ENCODE data around the gene MEGF9.
"Not testable (repeated sequence)": the region's sequence is repeated elsewhere in the genome, so short reads cannot be mapped to it uniquely, and the experiment has no call there.

The MEGF9 gene

GRCh38 chr9:120570296-120570695 lies 144.0 kb downstream of the MEGF9 start:
- no peak for DNase-seq

GRCh38 chr9:120569556-120569955 lies 144.7 kb downstream of the MEGF9 start:
- no peak for DNase-seq

- no peak for DNase-seq
Measured at GRCh38 chr9:120568816-120569215, 145.5 kb downstream of the MEGF9 start.

- no peak for DNase-seq
Measured at GRCh38 chr9:120567874-120568273, 146.4 kb downstream of the MEGF9 start.

GRCh38 chr9:120567081-120567480 lies 147.2 kb downstream of the MEGF9 start:
- no peak for DNase-seq

- DNase-seq, result no peak
Measured at GRCh38 chr9:120564589-120564988, 149.7 kb downstream of the MEGF9 start.

GRCh38 chr9:120562861-120563443 lies 151.3 kb downstream of the MEGF9 start:
- no peak for DNase-seq

- no peak for DNase-seq
Measured at GRCh38 chr9:120561709-120562108, 152.6 kb downstream of the MEGF9 start.

GRCh38 chr9:120559546-120559945 lies 154.7 kb downstream of the MEGF9 start:
- no peak for DNase-seq

- no peak for DNase-seq
Measured at GRCh38 chr9:120558454-120558853, 155.8 kb downstream of the MEGF9 start.

GRCh38 chr9:120557205-120557604 lies 157.1 kb downstream of the MEGF9 start:
- DNase-seq, result no peak

GRCh38 chr9:120556775-120557174 lies 157.5 kb downstream of the MEGF9 start:
- no peak for DNase-seq

- no peak for DNase-seq
Measured at GRCh38 chr9:120555839-120556238, 158.4 kb downstream of the MEGF9 start.

- not testable (repeated sequence) for DNase-seq
Measured at GRCh38 chr9:120552210-120552704, 162.0 kb downstream of the MEGF9 start.

All from NCI-H187 (cell line).